KG1 (cell line): ENCODE measurements around the gene DPYSL3.
"Not testable (repeated sequence)": the region's sequence is repeated elsewhere in the genome, so short reads cannot be mapped to it uniquely, and the experiment has no call there.

ENCODE experiments used
- DNase-seq: peaks from one replicate; lab custom pipeline; 2025; lab: John Stamatoyannopoulos, UW

Gene DPYSL3

GRCh38 chr5:147369742-147370374, 140.0 kb downstream of the DPYSL3 start:
- DNase-seq: no peak

DNA sequence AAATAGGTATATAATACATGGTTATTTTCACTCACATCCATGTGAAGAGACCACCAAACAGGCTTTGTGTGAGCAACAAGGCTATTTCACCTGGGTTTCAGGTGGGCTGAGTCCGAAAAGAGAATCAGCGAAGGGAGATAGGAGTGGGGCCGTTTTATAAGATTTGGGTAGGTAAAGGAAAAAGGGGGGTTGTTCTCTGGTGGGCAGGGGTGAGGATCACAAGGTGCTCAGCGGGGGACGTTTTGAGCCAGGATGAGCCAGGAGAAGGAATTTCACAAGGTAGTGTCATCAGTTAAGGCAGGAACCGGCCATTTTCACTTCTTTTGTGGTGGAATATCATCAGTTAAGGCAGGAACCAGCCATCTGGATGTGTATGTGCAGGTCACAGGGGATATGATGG, 142.5 kb downstream of the DPYSL3 start:
- DNase-seq: not testable (repeated sequence)

DNA sequence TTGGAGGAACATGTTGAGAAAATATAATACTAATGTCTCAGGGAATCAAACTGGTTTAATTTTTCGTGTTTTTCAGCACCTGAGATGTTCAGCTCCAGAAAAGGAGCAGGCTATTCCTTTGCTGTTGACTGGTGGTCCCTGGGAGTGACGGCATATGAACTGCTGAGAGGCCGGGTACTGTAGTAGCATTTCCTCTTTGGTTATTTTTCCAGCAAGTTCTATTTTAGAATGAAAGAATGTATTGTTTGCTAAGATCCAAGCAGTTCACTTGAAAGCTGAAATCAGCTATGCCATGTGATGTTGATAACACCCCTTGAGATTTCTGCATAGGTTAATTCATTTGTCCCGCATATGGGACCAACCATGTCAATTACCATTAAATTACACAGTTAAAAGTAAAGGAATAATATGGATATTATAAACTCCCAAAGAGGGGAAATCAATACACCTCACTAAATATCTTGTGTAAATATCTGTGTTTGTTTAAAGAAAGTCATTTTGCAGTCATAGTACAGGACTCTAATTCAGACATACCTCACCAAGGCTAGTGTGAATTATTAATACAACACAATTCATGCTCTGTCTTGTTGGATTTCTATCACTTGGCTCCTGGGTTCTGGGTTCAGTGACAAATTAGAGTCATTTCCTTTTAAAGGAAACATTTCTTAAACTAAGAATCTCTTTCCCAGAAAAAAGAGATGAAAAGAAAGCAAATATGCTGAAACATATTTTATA, 148.3 kb downstream of the DPYSL3 start:
- DNase-seq: no peak

GRCh38 chr5:147360816-147361215, 149.1 kb downstream of the DPYSL3 start:
- no peak for DNase-seq

DNA sequence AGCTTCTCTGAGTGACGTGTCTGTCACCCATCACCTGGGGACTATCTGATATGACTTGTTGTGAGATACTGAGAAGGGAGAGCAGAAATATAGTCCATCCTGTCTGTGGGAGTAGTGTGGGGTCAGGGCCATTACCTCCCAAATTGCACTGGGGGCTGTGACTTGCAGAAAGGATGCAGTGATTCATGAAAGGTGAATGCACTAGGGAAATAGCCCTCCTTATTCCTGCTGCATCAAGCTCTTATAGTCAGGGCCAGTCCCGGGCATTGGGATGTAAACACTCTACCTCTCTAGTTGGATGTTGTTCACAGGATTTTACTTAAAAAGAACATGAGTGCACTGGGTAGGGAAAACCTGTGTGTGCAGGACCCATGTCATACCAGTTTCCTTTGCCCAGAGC, 150.3 kb downstream of the DPYSL3 start:
- no peak for DNase-seq

GRCh38 chr5:147359101-147359500, 150.8 kb downstream of the DPYSL3 start:
- no peak for DNase-seq

GRCh38 chr5:147349241-147349640, 160.6 kb downstream of the DPYSL3 start:
- no peak for DNase-seq

DNA sequence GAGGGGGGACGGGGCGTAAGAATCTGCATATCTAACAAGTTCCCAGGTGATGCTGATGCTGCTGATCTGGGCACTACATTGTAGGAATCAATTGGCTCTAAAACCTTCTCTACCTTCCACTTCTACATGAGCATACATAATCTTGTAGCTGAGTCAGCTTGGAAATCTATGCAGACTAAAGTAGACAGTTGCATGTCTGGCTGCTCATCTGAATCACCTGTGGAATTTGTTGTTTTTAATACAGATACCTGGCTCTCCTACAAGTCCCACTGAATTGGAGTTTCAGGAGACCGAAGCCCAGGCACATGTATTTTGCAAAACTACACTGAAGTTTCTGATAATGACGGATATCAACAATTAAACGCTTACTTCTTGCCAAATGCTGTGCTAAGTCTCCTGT, 161.4 kb downstream of the DPYSL3 start:
- DNase-seq: no peak

DNA sequence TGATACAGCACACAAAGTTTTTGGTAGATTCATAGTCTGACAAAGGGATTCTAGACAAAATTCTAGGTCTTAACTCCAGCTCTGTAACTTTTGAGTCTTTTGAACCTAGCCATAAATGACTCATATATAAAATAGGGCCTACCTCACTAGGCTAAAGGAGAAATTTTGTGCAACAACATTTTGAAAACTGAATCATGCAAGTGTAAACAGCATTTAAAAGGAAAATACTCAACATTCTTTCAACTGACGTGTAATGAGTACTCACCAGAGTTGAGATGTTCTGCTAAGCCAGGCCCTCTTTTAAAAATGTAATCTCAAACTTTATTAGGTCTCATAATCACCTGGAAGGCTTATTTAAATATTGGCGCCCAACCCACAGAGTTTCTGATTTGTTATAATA, 161.8 kb downstream of the DPYSL3 start:
- DNase-seq: no peak

DNA sequence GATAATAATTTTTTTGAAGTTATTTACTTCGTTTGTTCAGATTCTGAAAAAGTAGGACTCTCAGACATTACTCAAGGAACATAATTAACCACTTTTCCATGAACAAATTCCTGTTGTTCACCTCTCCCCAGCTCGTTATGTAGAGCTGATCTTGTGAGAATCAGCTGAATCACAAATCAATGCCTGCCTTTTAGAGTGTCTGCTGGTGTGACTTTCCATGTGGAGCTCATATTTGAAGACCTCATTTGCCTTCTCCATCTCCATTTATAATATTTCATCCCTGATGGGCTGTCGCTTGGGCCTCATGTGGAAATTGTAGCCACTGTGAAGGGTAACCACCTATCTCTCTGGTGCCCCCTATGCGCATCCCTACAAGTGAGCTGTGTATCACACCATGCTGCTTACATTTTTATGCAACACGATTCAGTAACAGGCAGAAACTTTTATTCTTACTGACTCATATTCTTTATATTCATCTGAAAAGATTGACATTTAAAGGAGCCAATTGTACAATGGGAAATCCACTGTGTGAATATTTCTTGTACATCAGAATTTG, 163.8 kb downstream of the DPYSL3 start:
- no peak for DNase-seq

DNA sequence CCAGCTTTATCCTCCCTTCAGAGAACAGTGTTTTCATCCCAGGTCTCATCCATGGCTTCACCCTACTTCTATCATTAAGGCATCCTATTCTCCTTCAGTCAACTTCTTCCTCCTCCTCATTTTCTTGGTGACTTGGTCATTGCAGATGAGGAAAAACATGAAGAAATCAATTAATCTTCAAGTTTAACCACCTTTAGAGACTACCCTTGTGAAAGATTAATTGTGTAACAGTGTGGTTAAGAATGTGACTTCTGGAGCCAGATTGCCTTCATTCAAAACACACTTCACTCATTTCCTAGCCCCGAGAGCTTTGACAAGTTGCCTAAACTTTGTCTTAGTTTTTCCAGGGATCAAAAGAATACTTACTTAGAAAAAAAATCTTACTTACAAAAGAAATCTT, 165.0 kb downstream of the DPYSL3 start:
- no peak for DNase-seq

DNA sequence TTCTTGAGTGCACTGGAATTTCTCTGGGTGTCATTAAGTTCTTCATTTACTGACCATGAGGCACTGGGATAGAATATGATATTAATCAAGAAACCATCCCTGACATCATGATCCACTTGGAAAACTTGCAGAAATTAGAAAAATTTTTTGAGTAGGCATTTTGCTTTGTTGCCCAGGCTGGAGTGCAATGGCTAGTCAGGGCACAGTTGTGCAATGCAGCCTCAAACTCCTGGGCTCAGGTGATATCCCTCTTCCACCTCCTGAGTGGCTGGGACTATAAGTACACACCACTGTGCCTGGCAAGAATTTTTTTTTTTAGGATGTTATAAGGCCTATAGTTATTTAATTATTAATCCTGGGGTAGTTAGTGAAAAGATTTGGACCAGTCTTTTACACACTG, 168.5 kb downstream of the DPYSL3 start:
- no peak for DNase-seq

DNA sequence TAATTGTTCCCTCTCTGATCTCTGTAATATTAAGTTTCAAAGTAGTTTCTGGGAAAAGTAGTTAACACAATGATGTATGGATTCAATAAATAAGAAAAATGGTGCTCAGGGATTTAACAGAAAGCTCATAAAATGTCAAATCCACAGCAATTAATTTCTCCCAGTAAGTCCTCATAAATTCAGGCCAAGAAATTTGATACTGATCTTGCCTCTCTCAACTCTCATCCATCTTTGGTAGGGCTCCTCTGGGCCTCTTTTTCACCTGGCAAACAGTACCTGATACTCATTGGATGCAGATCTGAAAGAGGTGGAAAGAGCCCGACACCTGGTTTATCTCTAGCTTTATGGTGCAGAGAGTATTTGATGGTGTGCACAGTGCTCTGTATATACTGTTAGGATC, 168.9 kb downstream of the DPYSL3 start:
- no peak for DNase-seq
